Neuronal stem cell (in vitro differentiated cells): ENCODE measurements around the gene SULT1A2.
"Not testable (repeated sequence)": the region's sequence is repeated elsewhere in the genome, so short reads cannot be mapped to it uniquely, and the experiment has no call there.

Source experiments
- DNase-seq: peaks from one replicate; pipeline ENCODE4 v3.0.0-alpha.2; 2013; ENCODE audit warnings: low spot score
- H2AFZ ChIP-seq: one replicate; pipeline ENCODE4 v1.6.1; 2013; ENCODE audit warnings: mild to moderate bottlenecking, low read length, inconsistent platforms
- H2AK5ac ChIP-seq: 2 replicates; pipeline ENCODE4 v1.6.1; 2013; ENCODE audit warnings: low read depth, mild to moderate bottlenecking, inconsistent platforms, low read length, moderate library complexity, mixed read lengths
- H2BK120ac ChIP-seq: 2 replicates; pipeline ENCODE4 v1.6.1; 2013; ENCODE audit warnings: low read depth, mild to moderate bottlenecking, inconsistent platforms, low read length, moderate library complexity, mixed read lengths
- H2BK12ac ChIP-seq: one replicate; pipeline ENCODE4 v1.6.1; 2013; ENCODE audit warnings: low read length, inconsistent platforms
- H2BK15ac ChIP-seq: 2 replicates; pipeline ENCODE4 v1.6.1; 2013; ENCODE audit warnings: mild to moderate bottlenecking, low read length, inconsistent platforms, mixed read lengths
- H2BK5ac ChIP-seq: one replicate; pipeline ENCODE4 v1.6.1; 2013; ENCODE audit warnings: inconsistent platforms, mild to moderate bottlenecking, low read length, moderate library complexity
- H3K14ac ChIP-seq: one replicate; pipeline ENCODE4 v1.6.1; 2013; ENCODE audit warnings: low read length, inconsistent platforms
- H3K18ac ChIP-seq: 2 replicates; pipeline ENCODE4 v1.6.1; 2013; ENCODE audit warnings: low read length, inconsistent platforms
- H3K23ac ChIP-seq: 2 replicates; pipeline ENCODE4 v1.6.1; 2013; ENCODE audit warnings: low read depth, mild to moderate bottlenecking, mixed read lengths, low read length, inconsistent platforms; ENCODE audit not compliant: poor library complexity
- H3K27ac ChIP-seq: replicated peaks from 3 replicates; pipeline ENCODE4 v1.5.1; 2013; ENCODE audit warnings: low read length, inconsistent platforms
- H3K27me3 ChIP-seq, 3 experiments: 2 replicates each; pipeline ENCODE4 v1.6.1; 2013; ENCODE audit warnings: low read length in 3 of 3, mild to moderate bottlenecking in 2 of 3, inconsistent platforms in 1 of 3, low read depth in 1 of 3, mixed read lengths in 1 of 3, moderate library complexity in 1 of 3; ENCODE audit not compliant: control insufficient read depth in 3 of 3, insufficient read depth in 3 of 3
- H3K36me3 ChIP-seq, 2 donors: replicated peaks in 1 of 2; 2 replicates each; pipeline ENCODE4 v1.6.1; 2013; ENCODE audit warnings: low read length in 2 of 2; ENCODE audit not compliant: control insufficient read depth in 2 of 2, insufficient read depth in 2 of 2
- H3K4ac ChIP-seq: 2 replicates; pipeline ENCODE4 v1.6.1; 2013; ENCODE audit warnings: inconsistent platforms, mild to moderate bottlenecking, low read length, moderate library complexity
- H3K4me1 ChIP-seq, 2 donors: 1 replicate in 1 of 2; 2 replicates in 1 of 2; pipeline ENCODE4 v1.6.1; 2013; ENCODE audit warnings: low read length in 2 of 2, low read depth in 1 of 2; ENCODE audit not compliant: control insufficient read depth in 2 of 2, insufficient read depth in 1 of 2
- H3K4me2 ChIP-seq: one replicate; pipeline ENCODE4 v1.6.1; 2013; ENCODE audit warnings: mild to moderate bottlenecking, low read length, inconsistent platforms; ENCODE audit not compliant: insufficient read depth, poor library complexity, severe bottlenecking
- H3K4me3 ChIP-seq, 2 donors: 2 replicates each; pipeline ENCODE4 v1.5.1; 2013; ENCODE audit warnings: low read length in 2 of 2, mild to moderate bottlenecking in 2 of 2, inconsistent platforms in 1 of 2, moderate library complexity in 1 of 2
- H3K79me1 ChIP-seq: one replicate; pipeline ENCODE4 v1.6.1; 2013; ENCODE audit warnings: low read depth, mild to moderate bottlenecking, inconsistent platforms, low read length, moderate library complexity
- H3K9ac ChIP-seq: one replicate; pipeline ENCODE4 v1.6.1; 2013; ENCODE audit warnings: mild to moderate bottlenecking, low read depth, low read length, inconsistent platforms; ENCODE audit not compliant: poor library complexity
- H3K9me3 ChIP-seq, 2 donors: replicated peaks in 1 of 2; 2 replicates each; pipeline versions ENCODE3 to v1.6.1; 2013; ENCODE audit warnings: low read length in 2 of 2, mild to moderate bottlenecking in 2 of 2, inconsistent platforms in 1 of 2, low read depth in 1 of 2, mixed read lengths in 1 of 2, moderate library complexity in 1 of 2; ENCODE audit not compliant: control insufficient read depth in 2 of 2, insufficient read depth in 1 of 2
- H4K8ac ChIP-seq: one replicate; pipeline ENCODE4 v1.6.1; 2013; ENCODE audit warnings: low read depth, mild to moderate bottlenecking, inconsistent platforms, low read length, moderate library complexity
- H4K91ac ChIP-seq: one replicate; pipeline ENCODE4 v1.6.1; 2013; ENCODE audit warnings: low read length, low read depth, mild to moderate bottlenecking, inconsistent platforms; ENCODE audit not compliant: poor library complexity
- WGBS, 2 donors: extraction: QIAGEN DNeasy Blood & Tissue Kit; methylation state at CpG; one replicate each; pipeline ENCODE4 v1.1.7; 2013; ENCODE audit warnings: missing lambda C conversion rate in 2 of 2, mixed read lengths in 1 of 2; ENCODE audit not compliant: insufficient read length in 2 of 2, insufficient replicate concordance in 1 of 2; ENCODE audit errors: extremely low coverage in 2 of 2; 5-methylcytosine and 5-hydroxymethylcytosine counted together

SULT1A2 gene

GRCh38 chr16:28616224-28616577 is 19.4 kb upstream of the SULT1A2 start:
- H3K9ac ChIP-seq, H2BK5ac ChIP-seq, H4K8ac ChIP-seq, H2AFZ ChIP-seq, H3K27me3 ChIP-seq, H3K36me3 ChIP-seq, H3K9me3 ChIP-seq, H3K4ac ChIP-seq, H2BK12ac ChIP-seq, H3K4me1 ChIP-seq, H3K23ac ChIP-seq, H3K14ac ChIP-seq, H2AK5ac ChIP-seq, H2BK15ac ChIP-seq, H4K91ac ChIP-seq, H3K79me1 ChIP-seq, H3K18ac ChIP-seq, H2BK120ac ChIP-seq, DNase-seq, H3K27ac ChIP-seq, H3K4me2 ChIP-seq, H3K4me3 ChIP-seq: not testable (repeated sequence)
- no CpG with 5 or more reads among the region's 7 CpGs for WGBS, 2 donors

- DNase-seq, H2BK12ac ChIP-seq, H2BK15ac ChIP-seq, H3K9ac ChIP-seq, H3K4ac ChIP-seq, H4K8ac ChIP-seq, H3K27me3 ChIP-seq, H3K36me3 ChIP-seq, H2BK120ac ChIP-seq, H3K27ac ChIP-seq, H3K14ac ChIP-seq, H3K4me2 ChIP-seq, H4K91ac ChIP-seq, H2BK5ac ChIP-seq, H3K18ac ChIP-seq, H3K4me3 ChIP-seq, H3K9me3 ChIP-seq, H3K79me1 ChIP-seq, H2AK5ac ChIP-seq, H3K23ac ChIP-seq, H2AFZ ChIP-seq, H3K4me1 ChIP-seq: not testable (repeated sequence)
- no CpG with 5 or more reads among the region's 24 CpGs for WGBS, 2 donors
Measured at GRCh38 chr16:28615486-28616223, 18.8 kb upstream of the SULT1A2 start.

GRCh38 chr16:28614561-28614960 is 17.7 kb upstream of the SULT1A2 start:
- H2BK120ac ChIP-seq, H4K8ac ChIP-seq, H3K4me2 ChIP-seq, H2AK5ac ChIP-seq, H3K27ac ChIP-seq, H3K36me3 ChIP-seq, H2BK5ac ChIP-seq, H3K18ac ChIP-seq, H2AFZ ChIP-seq, H3K4ac ChIP-seq, H3K23ac ChIP-seq, H2BK12ac ChIP-seq, DNase-seq, H3K9me3 ChIP-seq, H3K9ac ChIP-seq, H4K91ac ChIP-seq, H3K14ac ChIP-seq, H2BK15ac ChIP-seq, H3K27me3 ChIP-seq, H3K4me1 ChIP-seq, H3K79me1 ChIP-seq, H3K4me3 ChIP-seq: not testable (repeated sequence)
- WGBS, 2 donors: no CpG with 5 or more reads among the region's 16 CpGs

- WGBS, 2 donors: no CpG with 5 or more reads among the region's 26 CpGs
Measured at GRCh38 chr16:28613912-28614311, 17.1 kb upstream of the SULT1A2 start.

More at GRCh38 chr16:28613912-28614311, 17.1 kb upstream of the SULT1A2 start:
- H3K4me1 ChIP-seq, H3K14ac ChIP-seq, H4K91ac ChIP-seq, H3K36me3 ChIP-seq, H3K4me3 ChIP-seq, H3K79me1 ChIP-seq, H3K4ac ChIP-seq, H3K27me3 ChIP-seq, H3K18ac ChIP-seq, H2AFZ ChIP-seq, H3K4me2 ChIP-seq, H4K8ac ChIP-seq, H3K9me3 ChIP-seq, DNase-seq, H2AK5ac ChIP-seq, H3K23ac ChIP-seq, H2BK15ac ChIP-seq, H3K27ac ChIP-seq, H2BK12ac ChIP-seq, H2BK5ac ChIP-seq, H3K9ac ChIP-seq, H2BK120ac ChIP-seq: not testable (repeated sequence)
